Measurements from ENCODE around the gene PRX. TPM values are rescaled to one million over a fixed set of nuclear protein-coding genes. Genes with fewer than 3 reads are reported as not detected.

PRX gene
- total and polyA plus RNA-seq, 9 of the 15 experiments (the other 6 are each of a cell fraction or from before 2014, with no cell fraction given): 0.65 to 3.5 (median 1.7) TPM; not detected in 2

DNA sequence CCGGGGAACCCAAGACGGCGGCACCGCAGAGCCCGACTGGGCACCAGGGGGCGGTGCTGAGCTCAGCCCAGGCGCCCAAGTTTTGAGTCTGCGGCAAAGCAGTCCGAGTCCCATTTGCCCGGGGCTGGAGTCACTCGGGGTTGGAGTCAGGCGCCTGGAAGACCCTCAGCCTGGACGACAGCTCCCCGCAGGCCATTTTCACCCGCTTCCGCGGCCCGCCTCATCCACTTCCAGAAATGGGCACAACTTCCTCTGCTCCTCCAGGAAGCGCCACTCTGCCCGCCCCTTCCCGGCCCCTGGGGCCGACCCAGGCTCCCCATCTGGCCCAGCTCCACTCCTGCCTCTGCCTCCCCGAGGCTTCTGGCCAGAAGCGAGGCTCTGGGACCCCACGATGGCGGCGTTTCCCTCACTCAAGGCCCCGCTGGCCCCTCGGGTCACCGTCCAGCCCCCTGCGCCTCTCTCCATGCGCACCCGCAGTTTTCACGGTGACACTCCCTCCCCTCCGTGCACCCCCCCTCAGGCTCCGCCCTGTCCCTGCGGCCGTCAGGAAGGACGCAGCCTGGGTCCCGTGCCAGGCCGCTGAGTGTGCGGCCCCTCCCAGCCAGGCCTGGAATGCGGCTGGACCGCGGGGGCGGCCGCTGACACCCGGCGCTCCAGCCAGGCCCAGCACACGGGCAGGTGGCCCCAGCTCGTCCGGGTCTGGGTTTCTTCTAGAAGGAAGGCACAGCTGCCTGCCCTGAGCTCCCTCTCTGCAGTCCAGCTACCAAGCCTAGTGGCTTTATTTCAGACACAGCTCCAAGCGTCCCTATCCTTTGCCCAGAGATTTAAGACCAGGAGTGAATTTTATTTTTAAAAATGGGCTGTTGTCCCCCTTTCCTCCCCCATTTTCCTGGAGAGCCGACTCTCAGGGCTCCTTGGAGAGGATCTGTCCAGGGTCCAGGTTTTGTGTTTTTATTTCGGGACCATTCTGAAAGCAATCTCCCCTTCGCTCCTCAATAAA, 7.9 kb upstream of the PRX start (continued):
- TF ChIP-seq, protein P1, sequence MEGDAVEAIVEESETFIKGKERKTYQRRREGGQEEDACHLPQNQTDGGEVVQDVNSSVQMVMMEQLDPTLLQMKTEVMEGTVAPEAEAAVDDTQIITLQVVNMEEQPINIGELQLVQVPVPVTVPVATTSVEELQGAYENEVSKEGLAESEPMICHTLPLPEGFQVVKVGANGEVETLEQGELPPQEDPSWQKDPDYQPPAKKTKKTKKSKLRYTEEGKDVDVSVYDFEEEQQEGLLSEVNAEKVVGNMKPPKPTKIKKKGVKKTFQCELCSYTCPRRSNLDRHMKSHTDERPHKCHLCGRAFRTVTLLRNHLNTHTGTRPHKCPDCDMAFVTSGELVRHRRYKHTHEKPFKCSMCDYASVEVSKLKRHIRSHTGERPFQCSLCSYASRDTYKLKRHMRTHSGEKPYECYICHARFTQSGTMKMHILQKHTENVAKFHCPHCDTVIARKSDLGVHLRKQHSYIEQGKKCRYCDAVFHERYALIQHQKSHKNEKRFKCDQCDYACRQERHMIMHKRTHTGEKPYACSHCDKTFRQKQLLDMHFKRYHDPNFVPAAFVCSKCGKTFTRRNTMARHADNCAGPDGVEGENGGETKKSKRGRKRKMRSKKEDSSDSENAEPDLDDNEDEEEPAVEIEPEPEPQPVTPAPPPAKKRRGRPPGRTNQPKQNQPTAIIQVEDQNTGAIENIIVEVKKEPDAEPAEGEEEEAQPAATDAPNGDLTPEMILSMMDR (IDR thresholded peaks at IDR 0.05 in 2 of 3, conservative IDR thresholded peaks at IDR 0.05 in 1 of 3; ENCODE audit: insufficient read depth in 2 of 3, low read depth in 1 of 3, low read length in 3 of 3): peak; percentile 92 to 96 (median 94)
- peak; percentile 47 for TF ChIP-seq RBBP5 (IDR thresholded peaks at IDR 0.05; ENCODE audit: borderline replicate concordance, insufficient read depth, low read length, poor library complexity, severe bottlenecking)
- no peak for TF ChIP-seq MCM7 (IDR thresholded peaks at IDR 0.05)
- TF ChIP-seq ZNF121 (CRISPR knock-in tag; conservative IDR thresholded peaks at IDR 0.05): no peak
- TF ChIP-seq SMC3 (conservative IDR thresholded peaks at IDR 0.05; ENCODE audit: insufficient read depth, low read depth, low read length): peak; percentile 78
- TF ChIP-seq CXXC5 (CRISPR knock-in tag; IDR thresholded peaks at IDR 0.05): peak; percentile 100
- TF ChIP-seq, protein P2, sequence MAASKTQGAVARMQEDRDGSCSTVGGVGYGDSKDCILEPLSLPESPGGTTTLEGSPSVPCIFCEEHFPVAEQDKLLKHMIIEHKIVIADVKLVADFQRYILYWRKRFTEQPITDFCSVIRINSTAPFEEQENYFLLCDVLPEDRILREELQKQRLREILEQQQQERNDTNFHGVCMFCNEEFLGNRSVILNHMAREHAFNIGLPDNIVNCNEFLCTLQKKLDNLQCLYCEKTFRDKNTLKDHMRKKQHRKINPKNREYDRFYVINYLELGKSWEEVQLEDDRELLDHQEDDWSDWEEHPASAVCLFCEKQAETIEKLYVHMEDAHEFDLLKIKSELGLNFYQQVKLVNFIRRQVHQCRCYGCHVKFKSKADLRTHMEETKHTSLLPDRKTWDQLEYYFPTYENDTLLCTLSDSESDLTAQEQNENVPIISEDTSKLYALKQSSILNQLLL (CRISPR knock-in tag; IDR thresholded peaks at IDR 0.05; ENCODE audit: borderline replicate concordance): no peak
- TF ChIP-seq PCBP1 (IDR thresholded peaks at IDR 0.05; ENCODE audit: low read depth, low read length, poor library complexity, severe bottlenecking): no peak
- 0 out of 2 replicates have a peak, but pooled peaks have one; percentile 70 for TF ChIP-seq RHOXF2B (CRISPR knock-in tag; conservative IDR thresholded peaks at IDR 0.05)
- no peak; the same call in 1 of the 2 replicates for TF ChIP-seq SMARCC2 (IDR thresholded peaks at IDR 0.05; ENCODE audit: low read depth)
- TF ChIP-seq LCOR (CRISPR knock-in tag; IDR thresholded peaks at IDR 0.05): peak; percentile 58; the same call in 1 of the 2 replicates
- no peak for TF ChIP-seq TCF7 (IDR thresholded peaks at IDR 0.05; ENCODE audit: borderline replicate concordance)
- peak; percentile 53; the same call in 1 of the 2 replicates for TF ChIP-seq PML (IDR thresholded peaks at IDR 0.05; ENCODE audit: low read length)
- TF ChIP-seq ZC3H11A (IDR thresholded peaks at IDR 0.05; ENCODE audit: low read depth, low read length): no peak
- TF ChIP-seq EGR1 (conservative IDR thresholded peaks at IDR 0.05): peak; percentile 98
- no peak for TF ChIP-seq HNRNPH1 (optimal IDR thresholded peaks at IDR 0.05; ENCODE audit: low read depth, low read length)
- TF ChIP-seq KDM1A (IDR thresholded peaks at IDR 0.05): no peak
- TF ChIP-seq SP2 (IDR thresholded peaks at IDR 0.05; ENCODE audit: extremely low read depth, low read depth, low read length, poor library complexity, severe bottlenecking): no peak
- peak; percentile 32; the same call in 1 of the 2 replicates for TF ChIP-seq ZBTB17 (CRISPR knock-in tag; IDR thresholded peaks at IDR 0.05)
- TF ChIP-seq SMAD4 (CRISPR knock-in tag; conservative IDR thresholded peaks at IDR 0.05): peak; percentile 90
- TF ChIP-seq RBM15 (IDR thresholded peaks at IDR 0.05; ENCODE audit: insufficient read depth, low read length): no peak
- no peak for TF ChIP-seq PTTG1 (tag; IDR thresholded peaks at IDR 0.05; ENCODE audit: low read depth)
- TF ChIP-seq, protein P3, sequence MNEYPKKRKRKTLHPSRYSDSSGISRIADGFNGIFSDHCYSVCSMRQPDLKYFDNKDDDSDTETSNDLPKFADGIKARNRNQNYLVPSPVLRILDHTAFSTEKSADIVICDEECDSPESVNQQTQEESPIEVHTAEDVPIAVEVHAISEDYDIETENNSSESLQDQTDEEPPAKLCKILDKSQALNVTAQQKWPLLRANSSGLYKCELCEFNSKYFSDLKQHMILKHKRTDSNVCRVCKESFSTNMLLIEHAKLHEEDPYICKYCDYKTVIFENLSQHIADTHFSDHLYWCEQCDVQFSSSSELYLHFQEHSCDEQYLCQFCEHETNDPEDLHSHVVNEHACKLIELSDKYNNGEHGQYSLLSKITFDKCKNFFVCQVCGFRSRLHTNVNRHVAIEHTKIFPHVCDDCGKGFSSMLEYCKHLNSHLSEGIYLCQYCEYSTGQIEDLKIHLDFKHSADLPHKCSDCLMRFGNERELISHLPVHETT (CRISPR knock-in tag; conservative IDR thresholded peaks at IDR 0.05 in 1 of 2, IDR thresholded peaks at IDR 0.05 in 1 of 2): no peak
